CD4-positive, alpha-beta T cell (primary cell): Measurements from ENCODE around the gene ZNRF1. TPM values are rescaled to one million over a fixed set of nuclear protein-coding genes. Genes with fewer than 3 reads are reported as not detected.

ENCODE experiments used
- ATAC-seq: fragments of 200-7000 bp; cut with Tn5 transposase; one replicate; pipeline ENCODE4 v1.10.0; 2022; ENCODE audit warnings: mild to moderate bottlenecking; ENCODE audit not compliant: poor library complexity
- CTCF ChIA-PET: fragments of 350-600 bp; sonication (Branson Sonifier 250); formaldehyde crosslinking; loops from one replicate; lab custom pipeline; 2021; ENCODE audit warnings: antibody characterized with exemption, inconsistent platforms; lab: Charles Lee
- POLR2A ChIA-PET: fragments of 350-600 bp; sonication (Branson Sonifier 250); formaldehyde crosslinking; loops from one replicate; lab custom pipeline; 2021; ENCODE audit warnings: antibody characterized with exemption, inconsistent platforms; lab: Charles Lee
- DNase-seq, 14 experiments: peaks; one replicate each; pipeline ENCODE4 v3.0.0-alpha.2; 2013 to 2020; ENCODE audit warnings: mixed read lengths in 2 of 14
- H3K27ac ChIP-seq, 2 donors: one replicate each; pipeline versions ENCODE4 v1.5.1 to v1.7.0; 2013; ENCODE audit warnings: low read length in 2 of 2, low read depth in 1 of 2, mild to moderate bottlenecking in 1 of 2
- H3K27me3 ChIP-seq, 2 experiments: 1 replicate in 1 of 2; 2 replicates in 1 of 2; pipeline versions ENCODE4 v1.6.1 to v1.7.0; 2013; ENCODE audit warnings: low read length in 2 of 2, control low read depth in 1 of 2, mild to moderate bottlenecking in 1 of 2, moderate library complexity in 1 of 2; ENCODE audit not compliant: insufficient read depth in 2 of 2, control insufficient read depth in 1 of 2
- H3K36me3 ChIP-seq: one replicate; pipeline ENCODE4 v1.6.1; 2013; ENCODE audit warnings: low read length, control low read depth; ENCODE audit not compliant: insufficient read depth
- H3K4me1 ChIP-seq: one replicate; pipeline ENCODE4 v1.6.1; 2013; ENCODE audit warnings: low read length, control low read depth; ENCODE audit not compliant: insufficient read depth
- H3K4me3 ChIP-seq: one replicate; pipeline ENCODE4 v1.5.1; 2013; ENCODE audit warnings: mild to moderate bottlenecking, low read length, moderate library complexity
- H3K9me3 ChIP-seq, 2 experiments: 1 replicate in 1 of 2; 2 replicates in 1 of 2; pipeline versions ENCODE4 v1.6.1 to v1.7.0; 2013; ENCODE audit warnings: low read length in 2 of 2, mild to moderate bottlenecking in 2 of 2, control low read depth in 1 of 2, moderate library complexity in 1 of 2; ENCODE audit not compliant: control insufficient read depth in 1 of 2, insufficient read depth in 1 of 2
- H3K27ac Mint-ChIP-seq: one replicate; pipeline ENCODE4 v1.8.0; 2020; ENCODE audit warnings: mixed read lengths
- H3K27me3 Mint-ChIP-seq: one replicate; pipeline ENCODE4 v1.8.0; 2021; ENCODE audit warnings: mixed read lengths
- H3K36me3 Mint-ChIP-seq: one replicate; pipeline ENCODE4 v1.8.0; 2021; ENCODE audit warnings: low read depth, mixed read lengths
- H3K4me1 Mint-ChIP-seq: one replicate; pipeline ENCODE4 v1.8.0; 2021; ENCODE audit warnings: low read depth, mixed read lengths
- H3K4me3 Mint-ChIP-seq: one replicate; pipeline ENCODE4 v1.8.0; 2020; ENCODE audit warnings: mild to moderate bottlenecking, mixed read lengths
- H3K9me3 Mint-ChIP-seq: one replicate; pipeline ENCODE4 v1.8.0; 2020; ENCODE audit warnings: mixed read lengths
- CTCF ChIP-seq: fragments of 200-600 bp; IDR thresholded peaks from one replicate; pipeline ENCODE4 v1.8.0; 2022; ENCODE audit warnings: antibody characterized with exemption, mild to moderate bottlenecking
- intact Hi-C, 2 experiments: fragments of 100-400 bp; cut with DNase I in 1 of 2; cut with micrococcal nuclease in 1 of 2; formaldehyde crosslinking; loops; one replicate each; pipeline versions ENCODE4 v1.15.1 to v1.9.0; 2023 to 2025; cut with DNase I, micrococcal nuclease
- total RNA-seq, 174 experiments: library from RNA in 2 of 174; stranded (reverse) in 2 of 174; gene quantifications; one replicate each; pipeline ENCODE4 v1.2.3 and lab custom pipeline; 2021 to 2026

The ZNRF1 gene
- total RNA-seq, 2 experiments from 2014 or later: 2.8 to 4.0 TPM

- ChIA-PET CTCF (no interaction called here), POLR2A (interaction anchor here (4.8 kb wide), 1 partner anchor 8 kb away, joined by 35 read pairs; no protein-coding TSS in a partner anchor)
- Mint-ChIP-seq H3K9me3 (no peaks in the 10 kb centered on the region), H3K27ac (peak overlapping the region; percentile 82), H3K36me3 (no peaks in the 10 kb centered on the region), H3K4me1 (peaks cover 66% of the 10 kb centered on the region), H3K27me3 (peaks cover 3% of the 10 kb centered on the region), H3K4me3 (no peak overlapping the region)
- Histone ChIP-seq H3K4me3 (no peak overlapping the region), H3K4me1 (peaks cover 72% of the 10 kb centered on the region), H3K36me3 (no peaks in the 10 kb centered on the region), H3K9me3 (no peaks in the 10 kb centered on the region), H3K27ac (peak overlapping the region in 1 of 2 donors; percentile 40), H3K27me3 (peaks cover 0 to 2% of the 10 kb centered on the region in 2 experiments)
- ATAC-seq (no peak), DNase-seq (no peak)
- TF ChIP-seq CTCF: no peak
- intact Hi-C loops: loop anchor here in 1 of 2 experiments (5.0 kb wide), 1 partner anchor 35 kb away; no protein-coding TSS in a partner anchor
Observed at GRCh38 chr16:75107505-75107904, 108.7 kb downstream of the ZNRF1 start.

GRCh38 chr16:75108792-75109731 is 110.2 kb downstream of the ZNRF1 start:
- CTCF ChIA-PET: interaction anchor here (0.6 to 5.8 kb wide), 5 partner anchors 10 to 123 kb away, joined by 3 to 75 read pairs (median 6); partner anchors contain the start of gene ZNRF1
- H3K4me3 Mint-ChIP-seq: peak overlapping the region; percentile 39
- peaks cover 4 to 9% of the 10 kb centered on the region in 2 experiments for H3K27me3 ChIP-seq
- peaks cover 72% of the 10 kb centered on the region for H3K4me1 ChIP-seq
- H3K9me3 ChIP-seq: peaks cover 0 to 4% of the 10 kb centered on the region in 2 experiments
- ATAC-seq (peak; percentile 67), DNase-seq (peak; percentile 46 to 86 (median 75))
- no peaks in the 10 kb centered on the region for H3K36me3 ChIP-seq
- H3K4me3 ChIP-seq: peak overlapping the region; percentile 20
- H3K4me1 Mint-ChIP-seq: peaks cover 62% of the 10 kb centered on the region
- H3K36me3 Mint-ChIP-seq: no peaks in the 10 kb centered on the region
- no peak for TF ChIP-seq CTCF
- H3K27ac Mint-ChIP-seq: peak overlapping the region; percentile 82
- POLR2A ChIA-PET: interaction anchor here (0.6 to 4.8 kb wide), 8 partner anchors 10 to 350 kb away, joined by 3 to 35 read pairs (median 4); partner anchors contain the start of gene WDR59
- peak overlapping the region in 1 of 2 donors; percentile 44 for H3K27ac ChIP-seq
- no peaks in the 10 kb centered on the region for H3K9me3 Mint-ChIP-seq
- H3K27me3 Mint-ChIP-seq: peaks cover 11% of the 10 kb centered on the region
- intact Hi-C loops: loop anchor here (1.0 to 5.0 kb wide), 2 partner anchors 34 to 37 kb away; no protein-coding TSS in a partner anchor

GRCh38 chr16:75109732-75110243 is 111.0 kb downstream of the ZNRF1 start:
- Mint-ChIP-seq H3K9me3 (no peaks in the 10 kb centered on the region), H3K36me3 (no peaks in the 10 kb centered on the region), H3K4me3 (peak overlapping the region; percentile 34), H3K27ac (peak overlapping the region; percentile 82), H3K4me1 (peaks cover 62% of the 10 kb centered on the region), H3K27me3 (peaks cover 11% of the 10 kb centered on the region)
- Histone ChIP-seq H3K27ac (peak overlapping the region in 1 of 2 donors; percentile 44), H3K4me3 (peak overlapping the region; percentile 20), H3K4me1 (peaks cover 70% of the 10 kb centered on the region), H3K36me3 (no peaks in the 10 kb centered on the region), H3K27me3 (peaks cover 4 to 9% of the 10 kb centered on the region in 2 experiments), H3K9me3 (peaks cover 0 to 5% of the 10 kb centered on the region in 2 experiments)
- POLR2A ChIA-PET: interaction anchor here (0.8 to 4.8 kb wide), 5 partner anchors 11 to 241 kb away, joined by 3 to 35 read pairs (median 5); partner anchors contain the start of gene WDR59
- CTCF ChIA-PET: interaction anchor here (1.2 to 5.8 kb wide), 5 partner anchors 11 to 111 kb away, joined by 3 to 75 read pairs (median 10); partner anchors contain the start of gene ZNRF1
- no peak for TF ChIP-seq CTCF
- intact Hi-C loops: loop anchor here (1.0 to 5.0 kb wide), 4 partner anchors 34 to 401 kb away; no protein-coding TSS in a partner anchor
- DNase-seq (peak in 1 of 14 experiments; percentile 32), ATAC-seq (no peak)
